GM21515 (cell line): ENCODE results near the gene MFN1.

Experiments
- ATAC-seq: cut with Tn5 transposase; IDR thresholded peaks from one replicate; pipeline ENCODE4 v1.9.1; 2021; ENCODE audit not compliant: unreplicated experiment

MFN1 gene

DNA sequence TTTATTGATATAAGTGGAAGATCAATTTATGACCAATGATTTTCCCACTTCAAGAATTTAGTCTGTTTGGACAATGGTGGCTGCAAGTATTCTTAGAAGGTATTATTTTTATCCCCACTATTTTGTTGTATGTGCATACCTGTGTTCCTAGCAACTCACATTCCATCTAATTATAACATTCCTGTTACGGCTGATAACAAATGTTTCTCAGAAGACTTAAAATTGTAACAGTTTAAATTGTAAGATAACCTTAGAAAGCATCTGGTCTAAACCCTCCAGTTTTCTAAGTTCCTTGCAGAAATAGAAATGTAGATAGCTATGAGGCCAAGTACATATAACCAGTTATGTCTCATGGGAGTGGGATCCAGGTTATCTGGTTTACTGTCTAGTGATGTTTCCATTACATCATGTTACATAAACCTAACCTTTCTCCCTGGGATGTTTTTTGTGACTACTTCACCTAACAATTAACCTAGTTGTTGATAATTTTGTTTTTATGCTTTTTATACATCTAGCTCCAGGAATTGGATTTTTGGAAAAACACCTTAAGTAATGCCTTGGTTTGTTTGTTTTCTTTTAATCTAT lies 11.1 kb upstream of the MFN1 start:
- no peak for ATAC-seq

DNA sequence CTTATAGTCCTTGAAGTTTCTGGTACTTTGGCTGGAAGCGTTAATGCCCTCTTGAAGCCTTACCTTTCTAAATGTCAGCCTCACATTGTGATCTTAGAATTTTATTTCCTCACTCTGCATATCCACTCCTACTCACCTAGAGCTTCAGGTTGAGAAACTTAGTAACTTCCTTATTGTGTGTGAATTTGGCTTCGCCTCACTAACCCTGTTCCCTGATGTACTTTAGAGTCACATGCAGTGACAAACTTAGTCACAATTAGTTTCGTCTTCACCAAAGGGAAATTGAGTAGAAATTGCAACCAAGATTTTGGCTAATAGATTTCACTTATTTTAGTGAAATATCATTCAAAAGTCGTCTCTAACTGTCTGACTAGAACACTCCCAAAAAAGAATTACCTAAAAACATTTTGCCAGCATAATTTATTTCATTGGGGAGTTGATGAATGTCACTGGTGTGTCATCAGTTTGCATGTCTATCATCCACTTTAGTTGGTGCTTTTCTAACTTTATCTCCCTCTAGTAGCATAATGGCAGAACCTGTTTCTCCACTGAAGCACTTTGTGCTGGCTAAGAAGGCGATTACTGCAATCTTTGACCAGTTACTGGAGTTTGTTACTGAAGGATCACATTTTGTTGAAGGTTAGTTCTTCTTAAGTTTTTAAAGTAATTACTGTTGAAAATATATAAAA lies 960 bp downstream of the MFN1 start:
- ATAC-seq = peak; percentile 65

DNA sequence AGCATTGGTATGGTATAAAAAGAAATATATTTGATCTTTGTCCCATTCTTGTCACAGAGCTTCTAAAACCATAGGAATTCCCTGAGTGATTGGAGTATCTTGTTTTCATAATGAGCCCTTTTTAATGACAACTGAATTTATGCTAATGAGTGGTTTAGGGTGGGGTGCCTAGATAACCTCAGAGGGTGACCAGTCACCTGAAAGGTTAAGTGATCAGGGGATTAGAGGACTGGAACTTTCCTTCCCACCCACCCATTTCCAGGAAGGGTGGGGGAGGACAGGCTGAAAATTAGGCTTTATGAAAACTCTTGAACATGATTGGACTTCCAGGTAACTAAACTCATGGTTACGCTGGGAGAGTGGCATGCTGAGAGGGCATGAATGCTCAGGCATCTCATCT lies 8.5 kb downstream of the MFN1 start:
- no peak for ATAC-seq

DNA sequence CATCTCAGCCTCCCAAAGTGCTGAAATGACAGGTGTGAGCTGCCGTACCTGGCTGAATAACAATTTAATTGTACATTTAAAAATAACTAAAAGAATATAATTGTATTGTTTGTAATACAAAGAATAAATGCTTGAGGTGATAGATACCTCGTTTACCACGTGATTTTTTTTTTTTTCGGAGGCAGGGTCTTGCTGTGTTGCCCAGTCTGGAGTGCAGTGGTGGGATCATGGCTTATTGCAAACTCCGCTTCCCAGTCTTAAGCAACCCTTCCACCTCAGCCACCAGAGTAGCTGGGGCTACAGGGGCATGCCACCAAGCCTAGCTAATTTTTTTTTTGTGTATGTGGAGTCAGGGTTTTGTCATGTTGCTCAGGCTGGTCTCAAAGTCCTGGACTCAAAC lies 15.8 kb downstream of the MFN1 start:
- ATAC-seq = no peak

DNA sequence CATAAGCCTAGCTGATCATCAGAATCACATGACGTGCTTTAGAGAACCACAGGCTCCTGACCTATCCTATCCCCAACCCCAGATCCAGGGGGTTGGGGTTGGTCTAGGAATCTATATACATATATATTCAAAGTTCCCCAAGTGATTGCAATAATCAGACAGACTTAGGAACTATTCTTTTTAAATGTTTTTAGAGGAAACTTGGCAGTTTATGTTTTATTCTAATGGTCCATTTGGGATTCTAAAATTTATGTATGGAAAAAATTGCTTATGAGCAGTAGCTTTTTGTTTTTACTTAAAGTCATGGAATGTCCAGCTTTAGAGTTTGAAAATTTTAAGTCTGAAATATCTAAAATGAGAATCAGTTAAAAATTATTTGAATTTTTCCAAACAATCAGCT lies 22.1 kb downstream of the MFN1 start:
- ATAC-seq = no peak

DNA sequence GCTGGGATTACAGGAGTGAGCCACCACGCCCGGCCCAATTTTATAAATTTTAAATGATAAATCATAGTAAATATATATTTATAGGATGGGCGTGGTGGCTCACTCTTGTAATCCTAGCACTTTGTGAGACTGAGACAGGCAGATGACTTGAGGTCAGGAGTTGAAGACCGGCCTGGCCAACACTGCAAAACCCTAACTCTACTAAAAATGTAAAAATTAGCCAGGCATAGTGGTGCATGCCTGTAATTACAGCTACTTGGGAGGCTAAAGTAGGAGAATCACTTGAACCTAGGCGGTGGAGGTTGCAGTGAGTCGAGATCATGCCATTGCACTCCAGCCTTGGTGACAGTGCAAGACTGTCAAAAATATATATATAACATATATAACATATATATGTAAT lies 26.4 kb downstream of the MFN1 start:
- no peak for ATAC-seq

DNA sequence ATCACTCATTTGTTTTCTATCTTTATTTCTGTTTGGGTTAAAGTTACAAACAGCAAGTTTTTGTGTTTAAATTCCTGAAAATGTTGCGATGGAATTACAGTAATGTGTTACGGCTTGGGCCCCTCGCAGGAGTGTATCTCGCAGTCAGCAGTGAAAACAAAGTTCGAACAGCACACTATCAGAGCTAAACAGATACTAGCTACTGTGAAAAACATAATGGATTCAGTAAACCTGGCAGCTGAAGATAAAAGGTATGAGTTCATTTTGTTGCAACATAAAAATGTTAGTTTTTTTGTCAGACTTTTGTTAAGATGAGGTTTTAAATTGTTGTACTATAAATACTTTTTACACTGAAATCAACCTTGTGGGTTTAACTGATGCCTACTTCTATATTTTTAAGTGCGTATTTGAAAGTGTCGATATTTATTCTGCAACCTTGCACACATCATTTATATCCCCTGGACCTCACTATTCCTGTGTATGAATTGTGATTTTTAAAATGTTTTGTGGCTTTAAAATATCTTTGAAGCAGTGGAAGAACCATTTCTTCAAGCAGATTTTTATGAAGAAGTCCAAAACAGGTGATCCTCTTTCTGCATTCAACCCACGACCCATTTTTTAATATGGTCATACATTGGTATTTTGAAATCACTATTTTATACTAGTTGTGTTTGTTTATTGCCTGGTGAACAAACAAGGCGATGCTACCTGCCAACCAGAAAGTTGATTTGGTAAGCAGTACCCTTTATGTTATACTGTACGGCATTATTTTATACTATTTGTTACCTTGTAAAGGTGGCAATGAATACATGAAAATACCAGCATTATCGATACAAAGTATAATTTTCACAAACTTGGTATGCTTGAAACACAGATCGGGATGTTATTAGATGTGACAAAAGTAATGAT lies 27.8 kb downstream of the MFN1 start:
- ATAC-seq = no peak

DNA sequence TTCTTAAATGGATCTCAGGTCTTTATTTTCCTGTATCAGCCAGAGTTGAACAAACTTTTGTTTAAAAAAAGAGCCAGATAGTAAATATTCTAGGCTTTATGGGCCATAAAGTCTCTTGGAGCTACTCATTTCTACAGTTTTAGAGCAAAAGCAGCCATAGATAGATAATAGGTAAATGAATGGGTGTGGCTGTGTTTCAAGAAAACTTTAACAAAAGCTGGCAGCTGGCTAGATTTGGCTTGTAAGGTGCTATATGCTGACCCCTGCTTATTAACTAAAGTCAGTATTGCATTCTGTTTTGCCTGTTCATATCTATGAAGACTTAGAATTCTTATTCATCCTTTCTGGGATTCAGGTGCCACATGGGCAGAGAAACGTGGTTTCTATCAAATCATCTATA lies 29.0 kb downstream of the MFN1 start:
- ATAC-seq = no peak

DNA sequence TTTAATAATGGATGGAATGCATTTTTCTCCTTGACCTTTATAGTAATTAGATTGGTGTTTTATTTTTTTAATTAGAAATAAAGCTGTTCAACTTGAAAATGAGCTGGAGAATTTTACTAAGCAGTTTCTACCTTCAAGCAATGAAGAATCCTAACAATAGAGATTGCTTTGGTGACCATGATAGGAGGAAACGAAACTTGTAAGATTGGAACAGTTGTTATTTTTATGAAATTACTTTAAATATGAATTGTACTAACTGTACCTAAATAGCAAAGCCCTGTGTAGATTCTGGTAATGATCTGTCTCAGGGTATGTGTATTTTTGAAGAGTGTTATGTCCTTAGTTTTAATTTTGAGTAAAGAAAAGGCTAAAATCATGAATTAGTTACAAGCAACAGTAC lies 44.4 kb downstream of the MFN1 start:
- ATAC-seq = no peak

DNA sequence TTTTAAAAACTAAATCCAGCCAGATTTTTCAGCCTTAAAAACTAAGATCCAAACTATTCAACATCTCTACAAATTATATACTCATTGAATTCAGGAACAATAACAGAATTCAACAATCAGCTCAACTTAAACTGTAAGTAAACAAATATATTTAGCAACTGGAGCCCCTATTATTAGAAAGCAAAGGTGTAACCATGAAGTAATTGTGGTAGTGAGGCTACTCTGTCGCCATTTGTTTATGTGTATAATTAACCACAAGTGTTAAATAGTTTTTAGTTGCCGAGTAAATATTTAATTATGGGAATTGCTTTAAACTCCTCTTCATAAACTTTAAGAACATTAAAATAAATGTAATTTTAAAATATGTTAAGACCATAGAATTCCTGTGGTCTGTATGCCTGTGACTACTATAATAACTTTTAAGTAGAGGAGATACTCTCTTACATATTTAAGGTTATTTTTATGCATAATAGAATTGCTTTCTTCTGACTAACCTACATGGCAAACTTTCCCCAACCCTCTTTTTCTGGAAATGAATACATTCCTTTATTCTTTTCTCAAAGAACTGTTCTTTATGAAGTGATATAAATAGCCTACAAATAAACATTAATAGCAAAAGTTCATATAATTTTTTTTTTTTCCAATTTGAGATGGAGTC lies 51.2 kb downstream of the MFN1 start:
- ATAC-seq = no peak

DNA sequence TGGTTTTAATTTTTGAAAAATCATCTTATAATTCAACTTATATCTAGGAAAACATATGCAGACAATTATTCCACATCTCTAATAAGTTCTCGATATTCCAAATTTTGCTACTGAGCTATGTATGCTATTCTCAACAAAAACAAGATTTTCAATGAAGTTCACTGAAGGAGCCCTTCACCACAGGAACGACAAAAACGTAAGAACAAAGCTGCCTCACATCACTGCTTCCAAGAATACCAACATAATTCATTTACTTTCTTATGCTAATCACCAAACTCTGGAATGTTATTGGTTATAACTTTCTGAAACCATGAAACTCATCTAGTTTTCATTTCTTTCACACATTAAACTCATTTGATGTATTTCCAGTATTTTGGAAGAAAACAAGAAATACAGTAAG lies 54.1 kb downstream of the MFN1 start:
- ATAC-seq = no peak

DNA sequence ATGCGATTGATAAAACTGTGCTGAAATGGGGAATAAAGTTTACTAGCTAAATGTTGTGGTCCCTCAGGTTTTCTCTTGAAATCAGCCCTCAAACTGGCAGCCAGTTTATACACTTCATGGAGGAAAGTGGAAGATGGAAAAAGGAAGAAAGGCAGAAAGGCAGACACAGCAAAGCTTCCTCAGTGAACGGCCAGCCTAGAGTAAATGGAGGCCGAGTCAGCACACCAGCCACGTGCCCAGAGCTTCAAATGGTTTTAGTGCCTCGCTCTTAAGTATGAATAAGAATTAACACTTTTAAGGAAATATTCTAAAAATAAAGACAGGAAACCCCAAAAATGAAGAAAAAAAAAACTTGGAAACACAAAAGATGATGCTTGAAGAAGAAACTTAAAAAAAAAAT lies 55.5 kb downstream of the MFN1 start:
- ATAC-seq = no peak

DNA sequence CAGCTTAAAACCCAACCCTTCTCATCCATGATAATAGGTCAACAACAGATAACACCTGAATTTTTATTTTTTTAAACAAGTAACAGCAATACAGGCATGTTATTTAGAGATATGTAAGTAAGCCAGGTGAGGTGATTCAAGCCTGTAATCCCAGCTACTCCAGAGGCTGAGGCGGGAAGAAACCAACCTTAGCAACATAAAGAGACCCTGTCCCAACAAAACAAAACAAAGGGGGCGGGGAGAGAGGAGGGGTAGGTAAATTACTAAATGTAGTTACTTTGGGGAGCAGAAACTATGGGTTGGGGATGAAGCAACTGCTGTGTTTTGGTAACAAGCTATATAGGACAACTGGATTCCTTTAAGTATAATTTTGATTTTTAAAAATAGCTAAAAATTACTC lies 56.8 kb downstream of the MFN1 start:
- no peak for ATAC-seq

DNA sequence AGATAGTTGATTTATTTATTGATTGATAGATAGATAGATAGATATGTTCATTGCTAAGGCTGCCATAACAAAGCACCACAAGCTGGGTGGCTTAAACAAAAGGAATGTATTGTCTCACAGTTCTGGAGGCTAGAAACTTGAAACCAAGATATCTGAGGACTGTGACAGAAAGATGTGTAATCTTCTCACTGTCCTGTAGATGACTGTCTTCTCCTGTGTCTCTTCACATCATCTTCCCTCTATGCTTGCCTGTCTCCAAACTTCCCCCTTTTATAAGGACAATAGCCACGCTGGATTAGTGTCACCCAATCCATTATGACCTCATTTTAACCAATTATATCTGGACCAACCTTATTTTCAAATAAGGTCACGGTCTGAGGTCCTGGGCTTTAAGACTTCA lies 62.8 kb downstream of the MFN1 start:
- ATAC-seq = no peak

DNA sequence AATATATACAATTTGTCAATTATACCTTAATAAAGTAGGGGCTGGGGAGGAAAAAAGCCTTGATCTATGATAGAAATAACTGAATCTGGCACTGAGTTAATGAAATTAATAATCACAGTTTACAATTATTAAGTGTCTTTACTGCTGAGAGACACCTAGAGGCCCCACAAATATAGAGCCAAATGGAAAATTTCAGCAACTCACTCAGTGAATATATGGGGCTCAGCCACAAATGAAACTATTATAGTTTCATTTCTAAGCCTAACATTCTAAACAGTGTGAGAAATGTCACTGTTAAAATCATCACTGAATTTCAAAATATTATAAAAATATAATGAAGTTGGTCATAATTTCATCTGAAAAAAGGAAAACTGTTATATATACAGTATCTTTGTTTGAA lies 63.5 kb downstream of the MFN1 start:
- no peak for ATAC-seq

DNA sequence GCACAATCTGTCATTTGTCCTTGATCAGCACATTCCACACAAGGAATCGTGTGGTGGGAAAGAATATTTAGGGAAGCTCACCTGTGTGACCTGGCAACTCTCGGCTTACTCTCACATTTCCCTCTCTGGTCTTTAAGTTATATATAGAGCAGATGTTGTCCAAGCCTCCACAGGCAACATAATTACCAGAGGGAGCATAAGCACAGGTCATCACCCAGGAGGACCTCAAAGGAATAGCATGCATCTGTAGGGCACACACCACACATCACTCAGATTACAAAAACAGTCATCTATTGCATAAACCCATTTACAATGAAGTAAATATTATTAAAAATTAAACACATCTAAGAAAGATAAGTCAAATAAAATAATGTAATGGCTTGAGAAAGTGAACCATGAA lies 67.3 kb downstream of the MFN1 start:
- no peak for ATAC-seq

DNA sequence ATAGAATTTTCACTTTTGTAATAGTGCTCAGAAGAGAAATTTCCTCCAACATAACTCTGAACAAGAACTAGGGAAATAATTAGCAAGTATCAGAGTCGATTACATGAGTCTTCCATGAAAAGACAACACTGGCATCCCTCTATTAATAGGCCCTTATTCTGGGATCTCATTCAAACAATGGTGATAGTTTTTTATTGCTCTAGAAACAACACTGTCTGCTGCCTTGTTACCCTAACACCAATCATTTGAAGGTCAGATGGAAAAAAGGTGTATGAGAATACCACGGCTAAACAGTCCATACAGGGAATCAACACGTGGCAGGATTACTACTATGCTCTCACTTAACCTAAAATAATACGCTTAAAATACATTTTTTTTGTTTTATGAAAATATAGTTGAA lies 67.9 kb downstream of the MFN1 start:
- no peak for ATAC-seq

DNA sequence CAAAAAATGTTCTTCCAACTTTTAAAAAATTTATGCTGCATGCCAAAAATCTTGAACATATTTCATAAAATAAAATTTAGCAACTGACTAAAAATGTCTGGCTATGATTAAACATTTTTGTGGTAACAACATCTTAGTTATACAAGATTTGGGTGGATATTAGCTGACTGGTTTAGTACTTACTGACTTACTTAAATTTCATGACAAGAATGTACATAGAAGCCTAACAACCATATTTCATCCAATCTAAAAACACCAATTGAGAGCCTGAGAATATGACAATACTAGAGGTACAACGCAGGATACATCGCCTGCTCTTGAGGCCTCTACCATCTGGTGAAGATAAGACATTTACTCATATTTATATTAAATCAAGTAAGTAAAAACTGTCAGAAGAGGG lies 69.2 kb downstream of the MFN1 start:
- ATAC-seq = no peak

DNA sequence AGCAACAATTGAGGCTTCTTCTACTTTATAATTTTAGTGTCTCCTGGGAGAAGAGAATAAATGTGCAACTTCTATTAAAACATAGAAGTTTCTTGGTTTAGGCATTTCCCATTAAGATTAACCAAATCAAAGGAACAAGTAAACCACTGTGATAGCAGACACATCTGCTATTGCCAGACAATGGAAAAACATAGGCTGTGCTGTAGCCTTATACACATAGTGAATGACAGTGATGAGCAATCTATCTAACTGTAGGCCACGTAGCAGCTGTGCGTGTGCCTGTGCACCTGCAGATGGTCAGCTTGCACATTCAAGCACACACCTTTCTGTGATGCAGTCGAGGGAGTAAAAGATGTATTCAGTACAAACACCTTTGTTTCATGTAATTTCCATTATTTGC lies 71.1 kb downstream of the MFN1 start:
- no peak for ATAC-seq

DNA sequence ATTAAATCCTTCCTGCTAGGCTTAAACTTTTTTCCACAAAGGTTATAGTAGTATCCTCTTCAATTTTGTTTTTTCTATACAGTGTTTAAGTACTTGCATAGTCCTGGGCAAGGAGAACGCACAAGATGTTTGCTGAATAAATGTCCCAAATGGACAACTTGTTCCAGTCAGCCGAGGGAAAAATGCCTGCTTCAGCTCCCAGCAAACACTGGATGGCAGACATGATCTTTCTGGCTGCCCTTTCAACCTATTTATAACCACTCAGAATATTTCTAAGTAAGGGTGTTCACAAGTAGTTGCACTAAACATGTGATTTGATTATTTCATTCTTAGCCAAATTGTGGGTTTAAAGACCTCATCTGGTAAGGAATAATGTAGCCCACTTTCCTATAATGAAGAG lies 74.0 kb downstream of the MFN1 start:
- ATAC-seq = no peak

DNA sequence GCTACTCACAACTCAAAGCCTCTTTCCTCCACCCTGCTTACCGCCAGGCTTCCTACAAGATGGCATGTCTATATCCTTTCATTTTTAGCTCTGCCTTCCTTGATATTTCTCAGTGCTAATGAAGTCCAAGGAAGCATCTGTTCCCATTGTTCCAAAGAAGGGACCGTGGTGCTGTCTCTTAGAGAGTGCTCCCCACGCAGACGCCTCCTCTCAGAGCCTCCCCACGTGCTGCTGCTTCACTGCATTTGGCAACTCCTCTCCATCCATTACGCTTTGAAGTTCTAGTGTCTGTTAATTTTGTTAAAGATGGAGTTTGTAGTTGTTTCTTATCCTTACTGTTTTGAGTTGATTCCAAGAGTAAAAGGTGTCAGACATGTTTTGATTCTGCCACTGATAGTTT lies 77.6 kb downstream of the MFN1 start:
- no peak for ATAC-seq
